Fibroblast of mammary gland (primary cell): ENCODE measurements around the gene DLK1.

Experiments
- DNase-seq: peaks from one replicate; pipeline ENCODE4 v3.0.0-alpha.2; 2010; ENCODE audit warnings: low read depth
- H3K4me3 ChIP-seq: 2 replicates; pipeline ENCODE4 v1.5.1; 2011; ENCODE audit warnings: low read depth, mild to moderate bottlenecking, low read length, moderate library complexity; ENCODE audit not compliant: control insufficient read depth
- CTCF ChIP-seq: conservative IDR thresholded peaks from 2 replicates; pipeline ENCODE4 v1.5.1; 2011; ENCODE audit warnings: low read depth, low read length, inconsistent platforms; ENCODE audit not compliant: control insufficient read depth, insufficient read depth

The DLK1 gene

DNA sequence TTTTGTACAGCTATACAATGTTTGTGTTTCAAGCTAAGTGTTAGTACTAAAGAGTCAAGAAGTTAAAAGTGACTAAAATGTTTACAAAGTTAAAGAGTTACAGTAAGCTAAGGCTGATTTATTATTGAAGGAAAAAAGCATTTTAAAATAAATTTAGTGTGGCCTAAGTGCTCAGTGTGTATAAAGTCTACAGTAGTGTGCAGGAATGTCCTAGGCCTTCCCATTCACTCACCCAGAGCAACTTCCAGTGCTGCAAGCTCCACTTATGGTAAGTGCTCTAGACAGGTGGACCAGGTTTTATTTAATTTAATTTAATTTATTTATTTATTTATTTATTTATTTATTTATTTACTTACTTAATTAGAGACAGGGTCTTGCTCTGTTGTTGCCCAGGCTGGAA lies 19.6 kb downstream of the DLK1 start:
- H3K4me3 ChIP-seq = no peak overlapping the region
- no peak for DNase-seq
- no peak for TF ChIP-seq CTCF

- no peak overlapping the region for H3K4me3 ChIP-seq
- peak; percentile 99 for DNase-seq
- no peak for TF ChIP-seq CTCF
Measured at GRCh38 chr14:100747021-100747586, 20.4 kb downstream of the DLK1 start.

- H3K4me3 ChIP-seq = no peak overlapping the region
- DNase-seq = no peak
- no peak for TF ChIP-seq CTCF
Measured at GRCh38 chr14:100747736-100748135, 21.0 kb downstream of the DLK1 start.

DNA sequence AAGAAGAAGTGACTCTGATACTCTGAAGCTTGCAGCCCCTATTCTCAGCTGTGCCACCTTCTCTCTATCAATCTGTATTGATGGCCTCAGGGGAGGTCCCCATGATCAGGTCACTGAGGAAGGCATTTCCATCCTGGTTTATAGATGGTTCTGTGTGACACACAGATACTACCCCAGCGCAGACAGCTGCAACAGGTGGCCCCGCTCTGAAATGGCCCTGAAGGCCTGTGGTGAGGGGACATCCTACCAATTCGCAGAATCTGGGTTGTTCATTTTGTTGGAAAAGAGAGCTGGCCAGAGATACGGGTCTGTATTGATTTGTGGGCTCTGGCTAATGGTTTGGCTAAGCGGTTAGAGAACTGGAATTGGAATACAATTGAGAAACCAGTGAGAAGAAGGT lies 21.7 kb downstream of the DLK1 start:
- DNase-seq = no peak
- no peak for TF ChIP-seq CTCF

GRCh38 chr14:100748944-100749343 lies 22.3 kb downstream of the DLK1 start:
- no peak for DNase-seq
- no peak overlapping the region for H3K4me3 ChIP-seq
- no peak for TF ChIP-seq CTCF

More for the DNA sequence above, 21.7 kb downstream of the DLK1 start:
- no peak overlapping the region for H3K4me3 ChIP-seq

GRCh38 chr14:100749967-100750597 lies 23.4 kb downstream of the DLK1 start:
- DNase-seq = no peak
- TF ChIP-seq CTCF = no peak
- no peak overlapping the region for H3K4me3 ChIP-seq
